Stimulated activated CD8-positive, alpha-beta memory T cell treated with anti-CD3 and anti-CD28 coated beads, Interleukin-12 subunit alpha, Interleukin-12 subunit beta, amount 100 ng/mL, for 24 hours (primary cell): ENCODE data around the gene VWC2.

Experiments used
- DNase-seq: peaks from one replicate; pipeline ENCODE4 v3.0.0-alpha.2; 2020; ENCODE audit errors: extremely low read depth

VWC2 gene

GRCh38 chr7:49783446-49783845 lies 10.0 kb downstream of the VWC2 start:
- DNase-seq, result no peak

DNA sequence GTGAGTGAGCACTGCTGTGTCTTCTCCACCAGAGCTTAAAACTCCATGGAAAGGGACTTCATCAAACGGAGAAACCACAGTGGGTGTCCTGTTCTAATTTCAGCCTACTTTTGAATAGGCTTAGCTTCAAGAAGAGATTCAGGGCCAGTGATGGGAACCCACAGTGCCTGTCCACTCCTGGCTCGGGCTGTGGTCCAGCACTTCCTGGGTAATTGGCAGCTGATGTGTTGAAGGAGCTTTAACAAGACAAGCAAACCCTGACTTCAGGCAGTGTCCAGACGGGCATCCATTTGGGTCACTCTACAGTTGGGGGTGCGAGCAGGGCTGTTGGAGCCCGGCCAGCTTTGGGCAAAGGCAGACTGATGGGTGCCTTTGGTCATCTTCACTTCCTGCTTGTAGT lies 14.5 kb downstream of the VWC2 start:
- DNase-seq, result no peak

DNA sequence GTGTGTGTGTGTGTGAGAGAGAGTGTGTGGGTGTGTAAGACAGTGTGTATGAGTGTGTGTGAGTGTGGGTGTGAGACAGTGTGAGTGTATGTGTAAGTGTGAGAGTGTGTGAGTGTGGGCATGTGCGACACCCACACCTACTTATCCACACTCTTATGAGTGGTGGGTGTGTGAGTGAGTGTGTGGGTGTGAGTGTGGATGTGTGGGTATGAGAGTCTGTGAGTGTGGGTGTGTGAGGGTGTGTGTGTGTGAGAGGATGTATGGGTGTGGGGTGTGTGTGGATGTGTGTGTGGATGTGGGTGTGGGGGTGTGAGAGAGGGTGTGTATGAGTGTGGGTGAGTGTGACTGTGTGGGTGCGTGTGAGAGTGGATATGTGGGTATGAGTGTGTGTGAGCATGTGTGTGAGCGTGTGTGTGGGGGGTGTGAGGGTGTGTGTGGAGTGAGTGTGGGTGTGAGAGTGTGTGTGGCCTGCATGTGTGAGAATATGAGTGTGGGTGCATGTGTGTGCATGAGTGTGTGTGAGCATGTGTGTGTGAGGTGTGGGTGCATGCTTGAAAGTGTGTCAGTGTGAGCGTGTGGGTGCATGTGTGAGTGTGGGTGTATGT lies 15.1 kb downstream of the VWC2 start:
- DNase-seq, result no peak

DNA sequence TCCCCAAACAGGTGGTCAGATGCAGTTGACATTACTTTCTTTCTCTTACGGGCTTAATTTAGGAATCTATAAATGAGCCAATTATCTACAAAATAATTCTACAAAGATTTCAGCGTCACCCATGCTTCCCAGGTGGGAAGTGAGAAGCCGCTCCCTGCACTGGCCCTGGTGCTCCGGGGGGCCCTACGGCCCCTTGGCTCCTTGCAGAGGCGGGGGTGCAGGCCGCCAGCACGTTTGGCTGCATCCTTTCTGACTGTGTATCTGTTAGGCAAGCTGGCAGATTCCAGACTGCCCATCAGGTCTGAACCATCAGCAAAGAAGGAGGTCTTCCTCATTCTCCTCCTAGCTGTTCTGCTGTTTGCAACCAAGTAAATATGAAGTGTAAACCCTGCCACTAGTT lies 16.3 kb downstream of the VWC2 start:
- DNase-seq, result no peak

DNA sequence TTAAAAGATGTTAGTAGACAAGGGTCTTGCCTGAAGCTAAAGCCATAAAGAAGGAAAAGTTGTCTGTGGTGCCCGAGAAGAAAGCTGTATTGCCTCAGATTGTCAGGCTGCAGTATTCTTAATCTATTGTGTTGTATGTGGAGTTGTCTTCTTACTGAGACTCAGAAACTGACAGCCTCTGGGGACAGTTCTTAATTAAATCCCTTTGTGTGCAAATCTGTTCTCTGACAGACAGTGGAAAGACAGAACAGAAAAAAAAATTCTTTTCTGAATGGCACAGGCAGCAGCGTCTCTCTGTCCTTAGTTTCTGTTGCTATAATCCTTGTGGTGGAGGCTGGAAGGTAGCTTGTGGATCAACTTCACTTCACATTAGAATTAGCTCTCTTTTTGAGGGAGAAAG lies 16.8 kb downstream of the VWC2 start:
- no peak for DNase-seq

- no peak for DNase-seq
These were observed 17.8 kb downstream of the VWC2 start for GRCh38 chr7:49791088-49791741.

DNA sequence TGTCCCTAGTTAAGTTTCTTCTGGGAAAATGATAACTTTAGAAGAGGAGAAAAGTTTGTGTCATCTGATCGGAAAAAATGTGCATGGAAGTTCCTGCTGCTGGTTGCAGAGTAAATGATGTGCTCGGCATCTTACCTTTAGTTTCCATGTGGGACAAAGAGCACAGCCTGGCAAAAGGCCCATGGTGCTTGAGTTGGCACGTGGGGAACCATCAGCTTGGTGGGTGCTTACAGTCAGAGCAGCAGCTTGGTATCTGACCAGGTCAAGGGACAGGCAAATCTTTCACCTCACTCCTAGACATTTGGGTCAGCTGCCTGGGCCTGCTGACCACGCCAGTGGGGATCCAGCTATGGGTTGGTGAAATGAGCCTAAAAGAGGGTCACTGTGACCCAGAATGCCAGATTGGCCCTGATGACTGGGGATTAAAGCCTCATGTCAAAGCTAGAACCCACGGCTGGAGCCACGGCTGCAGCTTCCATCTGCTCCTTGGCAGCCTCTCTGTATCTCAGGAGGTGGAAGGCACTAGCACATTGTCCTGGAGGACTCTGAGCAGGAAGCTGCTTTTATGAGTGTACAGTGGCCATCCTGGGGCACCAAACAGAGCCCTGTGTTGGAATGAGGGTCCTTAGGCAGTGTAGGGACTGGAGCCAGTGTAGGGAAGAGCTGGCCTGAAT lies 24.7 kb downstream of the VWC2 start:
- DNase-seq, result no peak

DNA sequence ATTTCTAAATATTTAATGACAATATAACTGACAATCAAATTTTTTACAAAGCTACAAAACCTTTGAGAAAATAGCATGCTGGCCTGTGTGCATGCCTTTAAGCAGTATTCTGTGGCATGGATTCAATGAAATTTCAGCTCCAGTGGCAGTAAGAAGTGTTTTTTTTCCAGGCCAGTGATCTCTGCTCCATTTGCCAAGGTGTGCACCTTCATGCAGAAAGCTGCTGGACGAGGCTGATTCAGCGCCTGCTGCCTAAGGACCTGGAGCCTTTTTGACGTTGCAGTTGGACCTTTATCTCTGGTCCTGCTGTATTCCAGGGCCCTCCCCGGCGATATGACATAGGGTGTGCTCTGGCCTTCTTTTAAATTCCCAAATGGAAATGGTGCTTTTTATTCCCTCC lies 26.6 kb downstream of the VWC2 start:
- DNase-seq, result no peak

DNA sequence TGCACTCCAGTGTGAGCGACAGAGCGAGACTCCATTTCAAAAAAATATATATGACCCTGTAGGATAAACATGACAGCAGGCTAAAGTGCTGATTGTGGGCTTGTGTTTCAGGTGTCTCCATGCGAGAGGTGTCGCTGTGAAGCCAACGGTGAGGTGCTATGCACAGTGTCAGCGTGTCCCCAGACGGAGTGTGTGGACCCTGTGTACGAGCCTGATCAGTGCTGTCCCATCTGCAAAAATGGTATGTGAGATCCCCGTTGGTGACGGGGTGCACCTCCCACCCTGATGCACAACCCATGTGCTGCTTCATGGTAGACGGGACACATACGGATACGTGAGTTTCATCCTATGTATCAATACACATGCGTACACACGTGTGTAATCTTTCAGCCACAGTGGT lies 29.2 kb downstream of the VWC2 start:
- no peak for DNase-seq

- no peak for DNase-seq
These were observed 30.4 kb downstream of the VWC2 start for GRCh38 chr7:49803812-49804211.

GRCh38 chr7:49805371-49806007 lies 32.1 kb downstream of the VWC2 start:
- no peak for DNase-seq

- DNase-seq, result no peak
These were observed 39.1 kb downstream of the VWC2 start for GRCh38 chr7:49812534-49812933.

DNA sequence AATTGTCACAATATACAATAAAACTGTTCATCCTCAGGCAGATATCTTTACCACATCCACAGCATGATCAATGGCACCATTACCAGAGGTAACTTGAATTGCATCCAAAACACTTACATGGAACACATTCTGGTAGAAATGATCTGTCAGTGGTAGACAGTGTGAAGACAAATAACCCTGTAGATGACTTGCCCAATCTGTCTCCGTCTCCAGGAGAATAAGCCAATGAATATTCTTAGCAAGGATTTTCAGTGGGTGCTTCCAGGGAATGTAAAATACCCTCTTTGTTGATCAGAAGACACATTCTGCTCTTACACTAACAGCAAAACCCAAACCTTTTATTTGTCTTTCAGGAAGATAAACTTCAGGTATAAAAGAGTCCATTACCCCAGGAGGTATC lies 43.8 kb downstream of the VWC2 start:
- DNase-seq, result no peak

- DNase-seq, result no peak
These were observed 47.7 kb downstream of the VWC2 start for GRCh38 chr7:49821181-49821580.

DNA sequence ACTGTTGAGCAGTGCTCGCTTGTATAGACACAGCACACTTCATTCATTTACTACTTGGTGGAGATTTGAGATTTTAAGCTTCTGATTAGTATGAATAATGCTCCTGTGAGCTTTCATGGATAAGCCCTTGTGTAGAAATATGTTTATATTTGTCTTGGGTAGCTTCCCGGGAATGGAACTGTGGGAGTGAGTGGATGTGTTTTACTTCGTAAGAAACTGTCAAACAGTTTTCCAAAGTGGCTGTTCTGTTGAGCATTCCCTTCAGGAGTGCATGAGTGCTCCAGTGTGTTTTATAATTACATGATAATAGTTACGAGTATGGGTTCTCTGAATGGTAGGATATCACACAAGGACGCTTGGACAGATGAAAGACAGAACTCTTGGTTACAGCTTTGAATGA lies 49.4 kb downstream of the VWC2 start:
- no peak for DNase-seq

- DNase-seq, result no peak
These were observed 50.1 kb downstream of the VWC2 start for GRCh38 chr7:49823566-49823965.

DNA sequence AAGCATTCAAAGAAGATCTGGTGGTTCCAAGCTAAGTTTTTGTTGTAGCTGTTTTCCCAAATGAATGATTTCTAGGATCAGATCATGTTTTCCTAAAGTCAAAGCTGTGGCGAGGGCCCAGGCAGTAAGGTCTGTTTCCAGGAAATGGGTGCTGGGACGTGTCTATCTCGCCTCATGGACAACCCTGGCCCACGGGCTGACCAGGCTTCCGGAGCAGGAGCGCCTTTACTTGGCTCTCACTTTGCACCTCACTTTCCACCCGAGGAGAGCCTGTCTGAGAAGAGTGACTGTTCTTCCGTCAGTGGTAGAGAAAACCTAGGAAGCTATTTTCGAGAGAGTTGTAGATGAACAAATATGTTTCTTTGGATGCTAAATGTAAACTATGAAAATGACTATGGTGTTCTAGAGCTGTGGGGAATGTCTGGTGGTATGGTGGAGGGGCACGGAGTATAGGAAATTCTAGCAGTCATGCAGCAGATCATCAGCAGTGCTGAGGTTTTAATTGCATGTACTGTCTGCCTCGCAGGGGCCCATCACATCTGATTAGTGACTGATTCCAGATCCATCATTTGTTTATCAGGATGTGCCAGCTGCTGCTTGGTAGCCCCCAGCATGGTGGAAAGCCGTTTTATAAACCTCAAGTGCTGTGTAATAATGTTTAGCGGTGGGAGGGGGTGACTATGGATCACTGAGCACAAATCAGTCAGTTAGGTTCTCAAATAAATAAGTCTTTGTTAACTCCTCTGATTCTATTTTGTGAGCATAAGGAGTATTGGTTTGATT lies 66.6 kb downstream of the VWC2 start:
- DNase-seq, result no peak

DNA sequence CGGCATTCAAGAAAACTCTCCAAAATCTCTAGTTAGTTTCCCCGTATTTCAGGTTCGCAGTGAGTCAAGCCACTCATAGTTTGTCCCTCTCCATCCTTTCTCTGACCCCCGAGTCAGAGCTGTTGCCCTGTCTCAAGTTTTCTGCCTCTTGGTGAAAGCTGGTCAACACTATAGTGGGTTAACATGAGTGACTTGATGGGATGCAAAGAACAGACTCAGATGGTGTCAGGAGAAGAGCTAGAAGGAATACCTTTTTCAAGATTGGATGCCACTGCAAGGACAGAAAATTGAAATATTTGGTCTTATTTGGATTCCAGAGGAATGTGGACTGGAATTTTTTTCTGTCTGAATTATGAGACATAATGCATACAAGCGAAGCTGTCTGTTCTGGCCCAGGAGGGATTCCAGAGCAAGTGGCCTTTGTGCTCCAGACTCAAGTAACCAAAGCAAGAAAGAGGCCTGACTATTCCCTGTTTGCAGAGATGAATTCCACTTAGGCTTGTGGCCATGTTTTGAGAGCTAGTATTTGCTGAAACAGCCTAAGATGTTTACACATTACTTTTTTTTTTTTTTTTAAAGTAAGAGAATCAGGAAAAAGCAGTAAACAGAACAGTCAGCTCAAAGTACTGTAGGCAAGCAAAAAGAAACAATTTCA lies 67.4 kb downstream of the VWC2 start:
- DNase-seq, result no peak

GRCh38 chr7:49845626-49846025 lies 72.2 kb downstream of the VWC2 start:
- DNase-seq, result no peak

DNA sequence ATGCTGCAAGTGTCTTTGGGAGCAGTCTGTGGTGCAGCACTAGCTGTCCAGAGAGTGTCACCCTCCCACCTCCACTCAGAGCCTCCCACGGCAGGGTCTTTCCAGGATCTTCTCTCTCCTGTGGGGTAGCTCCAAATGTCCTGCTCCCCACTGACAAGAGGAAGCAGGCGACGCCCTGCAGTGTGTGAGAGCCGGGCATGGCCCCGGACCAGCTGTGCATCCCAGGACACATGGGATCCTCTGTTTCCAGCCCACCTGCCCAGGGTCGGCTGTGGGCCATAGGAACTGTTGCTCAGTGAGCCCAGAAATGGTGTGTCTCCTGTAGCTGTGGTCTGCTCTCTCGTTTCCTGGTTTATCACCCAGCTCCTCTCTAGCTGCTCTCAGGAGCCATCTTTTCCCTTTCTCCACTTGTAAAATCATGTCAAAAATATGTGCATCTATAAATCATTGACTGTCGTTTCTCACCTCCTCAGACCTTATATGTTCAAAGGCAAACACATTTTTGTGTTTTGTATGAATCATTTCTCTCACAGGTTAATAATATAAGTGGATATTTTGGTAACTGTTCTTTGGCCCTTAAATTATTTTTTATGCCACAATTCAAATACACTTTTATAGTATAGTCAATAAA lies 74.9 kb downstream of the VWC2 start:
- no peak for DNase-seq

DNA sequence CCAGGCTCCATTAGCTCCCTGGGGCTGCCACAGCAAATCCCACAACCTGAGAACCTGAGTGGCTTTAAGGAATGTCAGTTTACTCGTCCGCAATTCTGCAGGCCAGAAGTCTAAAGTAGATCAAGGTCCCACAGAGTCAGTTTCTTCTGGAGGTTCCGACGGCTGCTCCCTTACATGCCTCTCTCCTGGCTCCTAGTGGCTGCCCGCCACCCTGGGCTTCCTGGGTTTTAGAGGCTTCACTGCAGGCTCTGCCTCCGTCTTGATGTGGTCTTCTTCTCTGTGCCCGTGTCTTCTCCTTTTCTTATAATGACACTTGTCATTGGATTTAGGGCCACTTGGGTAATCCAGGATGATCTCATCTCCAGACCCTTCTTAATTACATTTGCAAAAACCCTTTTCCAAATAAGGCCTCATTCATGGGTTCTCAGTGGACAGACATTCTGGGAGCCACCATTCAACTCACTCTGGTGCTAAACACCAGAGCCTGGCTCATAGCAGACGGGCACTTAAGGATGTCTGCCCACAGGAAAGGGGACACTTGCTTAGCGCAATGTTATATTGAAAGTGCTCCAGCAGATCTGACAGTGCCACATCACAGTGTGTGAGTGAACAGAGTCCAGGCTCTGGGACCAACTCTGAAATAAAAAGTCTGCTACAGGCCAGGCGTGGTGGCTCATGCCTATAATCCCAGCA lies 77.6 kb downstream of the VWC2 start:
- no peak for DNase-seq
